RWPE2 (cell line): ENCODE measurements around the gene DNAJB5.

Experiments used
- ATAC-seq: fragments of 200-7000 bp; cut with Tn5 transposase; 3 replicates; pipeline ENCODE4 v1.9.1; 2021; ENCODE audit warnings: low read depth
- DNase-seq: peaks from one replicate; pipeline ENCODE4 v3.0.0-alpha.2; 2020; ENCODE audit warnings: low spot score
- H3K27ac ChIP-seq: fragments of 450-650 bp; 2 replicates; pipeline ENCODE4 v1.5.1; 2017; ENCODE audit warnings: mild to moderate bottlenecking; ENCODE audit not compliant: poor library complexity, severe bottlenecking
- H3K27me3 ChIP-seq: fragments of 250-450 bp; sonication (Bioruptor Pico); 2 replicates; pipeline ENCODE4 v1.5.1; 2021; ENCODE audit warnings: mild to moderate bottlenecking, moderate library complexity; ENCODE audit not compliant: insufficient read depth, poor library complexity, severe bottlenecking
- H3K36me3 ChIP-seq: fragments of 250-450 bp; sonication (Bioruptor Pico); 2 replicates; pipeline ENCODE4 v1.5.1; 2020; ENCODE audit warnings: low read depth, mild to moderate bottlenecking, moderate library complexity
- H3K4me1 ChIP-seq: fragments of 250-450 bp; sonication (Bioruptor Pico); 2 replicates; pipeline ENCODE4 v1.5.1; 2021; ENCODE audit warnings: mild to moderate bottlenecking, moderate library complexity; ENCODE audit not compliant: insufficient read depth, poor library complexity, severe bottlenecking
- H3K4me3 ChIP-seq: fragments of 250-450 bp; sonication (Bioruptor Pico); 2 replicates; pipeline ENCODE4 v1.5.1; 2021; ENCODE audit warnings: mild to moderate bottlenecking, moderate library complexity; ENCODE audit not compliant: severe bottlenecking
- H3K9me3 ChIP-seq: fragments of 250-450 bp; sonication (Bioruptor Pico); 2 replicates; pipeline ENCODE4 v1.5.1; 2021; ENCODE audit warnings: mild to moderate bottlenecking, moderate library complexity; ENCODE audit not compliant: severe bottlenecking
- CTCF ChIP-seq: fragments of 450-650 bp; IDR thresholded peaks from one replicate; pipeline ENCODE4 v1.5.1; 2017; ENCODE audit warnings: mild to moderate bottlenecking, moderate library complexity; ENCODE audit not compliant: poor library complexity, severe bottlenecking

DNAJB5 gene

DNA sequence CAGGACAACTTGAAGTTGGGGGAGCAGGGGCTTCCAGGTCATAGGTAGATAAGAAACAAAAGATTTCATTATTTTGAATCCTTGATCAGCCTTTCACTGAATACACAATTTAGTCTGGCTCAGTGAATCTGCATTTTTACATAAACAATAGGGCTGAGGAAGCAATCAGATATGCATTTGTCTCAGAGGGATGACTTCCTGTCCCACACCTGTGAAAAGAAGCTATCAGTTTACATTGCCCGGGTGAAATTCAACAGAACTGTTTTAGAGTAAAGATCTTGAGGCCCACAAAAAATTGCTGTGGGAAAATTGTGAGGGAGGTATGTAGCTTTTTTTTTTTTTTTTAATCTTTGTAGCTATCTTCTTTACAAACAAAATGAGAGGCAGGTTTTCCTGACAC is 38.3 kb downstream of the DNAJB5 start:
- no peaks in the 10 kb centered on the region for H3K36me3 ChIP-seq
- TF ChIP-seq CTCF = no peak
- ATAC-seq = no peak
- peak overlapping the region; percentile 18 for H3K27ac ChIP-seq
- no peak overlapping the region for H3K4me3 ChIP-seq
- no peaks in the 10 kb centered on the region for H3K27me3 ChIP-seq
- H3K9me3 ChIP-seq = no peaks in the 10 kb centered on the region
- peaks cover 10% of the 10 kb centered on the region for H3K4me1 ChIP-seq
- DNase-seq = no peak

DNA sequence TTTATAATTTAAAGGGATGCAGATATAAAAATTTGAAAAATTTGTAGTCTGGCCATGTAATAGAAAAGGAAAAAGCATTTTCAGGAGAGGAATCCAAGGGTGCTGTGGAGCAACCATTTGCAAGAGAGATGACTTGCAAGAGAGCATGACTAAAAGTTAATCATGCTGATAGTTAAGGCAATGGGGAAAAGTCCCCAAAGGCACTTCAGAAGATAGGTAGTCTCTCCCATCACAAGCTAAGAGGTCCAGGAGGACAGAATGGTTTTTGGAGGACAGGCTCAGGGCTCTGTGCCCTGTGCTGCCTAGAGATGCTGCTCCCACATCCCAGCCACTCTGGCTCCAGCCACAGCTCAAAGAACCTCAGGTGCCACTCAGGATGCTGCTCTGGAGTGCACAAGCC is 38.8 kb downstream of the DNAJB5 start:
- no peak overlapping the region for H3K27ac ChIP-seq
- H3K4me3 ChIP-seq = no peak overlapping the region
- H3K36me3 ChIP-seq = no peaks in the 10 kb centered on the region
- no peaks in the 10 kb centered on the region for H3K27me3 ChIP-seq
- DNase-seq (no peak), ATAC-seq (no peak)
- no peaks in the 10 kb centered on the region for H3K9me3 ChIP-seq
- peaks cover 10% of the 10 kb centered on the region for H3K4me1 ChIP-seq
- no peak for TF ChIP-seq CTCF

- no peak for ATAC-seq
- H3K27ac ChIP-seq = no peak overlapping the region
- no peaks in the 10 kb centered on the region for H3K9me3 ChIP-seq
- no peaks in the 10 kb centered on the region for H3K27me3 ChIP-seq
- no peaks in the 10 kb centered on the region for H3K36me3 ChIP-seq
- no peak for TF ChIP-seq CTCF
- H3K4me3 ChIP-seq = no peak overlapping the region
- no peak for DNase-seq
- peaks cover 10% of the 10 kb centered on the region for H3K4me1 ChIP-seq
Observed at GRCh38 chr9:35029241-35029640, 39.7 kb downstream of the DNAJB5 start.

DNA sequence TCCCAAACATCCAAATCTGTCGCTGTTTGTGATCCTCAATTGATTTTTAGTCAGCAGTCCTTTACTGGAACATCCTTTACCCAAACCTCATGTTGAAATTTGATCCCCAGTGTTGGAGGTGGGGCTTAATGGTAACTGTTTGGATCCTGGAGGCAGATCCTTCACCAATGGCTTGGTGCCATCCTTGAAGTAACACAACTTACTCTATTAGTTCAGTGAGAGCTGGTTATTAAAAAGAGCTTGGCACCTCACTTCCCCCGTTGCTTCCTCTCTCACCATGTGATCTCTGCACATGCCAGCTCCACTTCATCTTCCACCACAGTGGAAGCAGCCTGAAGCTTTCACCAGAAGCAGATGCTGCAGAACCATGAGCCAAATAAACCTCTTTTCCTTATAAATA is 40.3 kb downstream of the DNAJB5 start:
- H3K4me3 ChIP-seq = no peak overlapping the region
- H3K4me1 ChIP-seq = peaks cover 10% of the 10 kb centered on the region
- no peaks in the 10 kb centered on the region for H3K9me3 ChIP-seq
- H3K36me3 ChIP-seq = no peaks in the 10 kb centered on the region
- no peak overlapping the region for H3K27ac ChIP-seq
- no peaks in the 10 kb centered on the region for H3K27me3 ChIP-seq
- DNase-seq (no peak), ATAC-seq (no peak)
- TF ChIP-seq CTCF = no peak

- Histone ChIP-seq H3K9me3 (no peaks in the 10 kb centered on the region), H3K27me3 (no peaks in the 10 kb centered on the region), H3K36me3 (no peaks in the 10 kb centered on the region), H3K27ac (no peak overlapping the region), H3K4me1 (no peaks in the 10 kb centered on the region), H3K4me3 (no peak overlapping the region)
- no peak for DNase-seq
- no peak for TF ChIP-seq CTCF
- ATAC-seq = no peak
Observed at GRCh38 chr9:35033101-35033500, 43.6 kb downstream of the DNAJB5 start.
